ENCODE results near the gene RPS6KC1.
"Not testable (repeated sequence)": the region's sequence is repeated elsewhere in the genome, so short reads cannot be mapped to it uniquely, and the experiment has no call there.

The RPS6KC1 gene

DNA sequence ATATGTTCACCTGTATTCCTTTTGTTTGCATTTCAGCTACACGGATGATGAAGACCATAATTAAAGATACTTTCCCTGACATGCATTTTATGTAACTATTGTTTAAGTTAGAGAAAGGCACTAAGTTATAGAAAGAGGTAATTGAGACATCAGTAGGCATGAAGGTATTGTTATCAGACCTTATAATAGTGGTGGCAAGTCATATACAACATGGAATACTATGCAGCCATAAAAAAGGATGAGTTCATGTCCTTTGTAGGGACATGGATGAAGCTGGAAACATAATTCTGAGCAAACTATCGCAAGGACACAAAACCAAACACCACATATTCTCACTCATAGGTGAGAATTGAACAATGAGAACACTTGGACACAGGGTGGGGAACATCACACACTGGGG lies 109.4 kb downstream of the RPS6KC1 start:
- not testable (repeated sequence) for DNase-seq

DNA sequence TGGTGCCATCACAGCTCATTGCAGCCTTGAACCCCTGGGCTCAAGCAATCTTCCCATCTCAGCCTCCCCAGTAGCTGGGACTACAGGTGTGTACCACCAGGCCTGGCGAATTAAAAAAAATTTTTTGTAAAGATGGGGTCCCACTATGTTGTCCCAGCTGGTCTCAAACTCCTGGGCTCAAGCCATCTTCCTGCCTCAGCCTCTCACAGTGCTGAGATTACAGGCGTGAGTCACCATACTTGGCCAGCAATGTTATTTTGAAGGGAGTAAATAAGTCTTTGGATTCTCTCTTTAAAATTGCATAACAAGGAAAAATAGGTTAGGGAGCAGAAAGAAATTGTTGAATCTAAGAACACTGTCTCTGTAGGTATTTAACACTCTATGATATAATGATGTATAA lies 111.3 kb downstream of the RPS6KC1 start:
- DNase-seq: no peak

DNA sequence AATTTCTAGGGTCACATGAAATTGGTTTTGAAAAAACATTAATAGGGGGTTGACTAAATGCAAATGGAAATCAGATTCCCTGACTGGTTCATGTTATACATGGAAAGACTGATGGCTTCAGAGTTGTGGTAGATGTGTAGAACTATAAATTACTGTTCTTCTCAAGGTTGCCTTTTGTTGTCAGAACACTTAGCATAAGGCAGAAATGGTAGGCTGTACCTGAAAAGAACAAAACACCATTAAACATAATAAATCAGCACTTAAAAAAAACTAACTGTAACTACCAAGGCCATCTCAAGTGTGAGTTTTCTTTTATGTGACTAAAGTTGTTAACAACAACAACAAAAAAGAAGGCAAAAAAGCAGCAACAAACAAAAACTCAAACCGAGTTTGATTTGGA lies 111.8 kb downstream of the RPS6KC1 start:
- DNase-seq: no peak

DNA sequence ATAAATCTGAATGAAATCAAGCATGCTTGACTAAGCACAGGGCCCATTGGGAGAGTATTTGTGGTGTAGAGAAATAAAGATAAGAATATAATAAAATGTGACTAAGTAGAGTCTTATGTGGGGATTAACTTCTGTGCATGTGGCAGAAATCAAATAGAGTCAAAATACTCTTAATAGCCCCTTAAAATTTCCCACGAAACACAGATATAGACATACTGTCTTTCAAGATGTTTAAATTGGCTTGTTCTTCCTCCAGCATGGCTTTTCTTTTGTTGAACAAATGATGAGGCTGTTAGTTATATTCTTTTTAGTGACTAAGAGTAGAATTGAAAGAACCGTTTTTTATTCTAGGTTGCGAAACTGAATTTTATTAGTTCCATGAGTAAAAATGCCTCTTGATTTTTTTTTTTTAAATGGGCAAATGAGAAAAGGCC lies 112.3 kb downstream of the RPS6KC1 start:
- DNase-seq: no peak

DNA sequence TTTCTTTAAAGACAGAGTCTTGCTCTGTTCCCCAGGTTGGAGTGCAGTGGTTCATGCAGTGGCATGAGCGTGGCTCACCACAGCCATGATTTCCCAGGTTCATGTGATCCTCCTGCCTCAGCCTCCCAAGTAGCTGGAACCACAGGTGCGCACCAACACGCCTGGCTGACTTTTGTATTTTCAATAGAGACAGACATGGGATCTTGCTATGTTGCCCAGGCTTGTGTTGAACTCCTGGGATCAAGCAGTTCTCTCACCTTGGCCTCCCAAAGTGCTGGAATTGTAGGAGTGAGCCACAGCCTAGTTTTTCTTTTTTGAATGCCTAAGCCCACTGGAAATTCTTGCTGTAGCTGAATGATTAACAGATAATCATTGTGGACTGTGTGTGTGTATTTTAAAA lies 113.5 kb downstream of the RPS6KC1 start:
- no peak for DNase-seq

DNA sequence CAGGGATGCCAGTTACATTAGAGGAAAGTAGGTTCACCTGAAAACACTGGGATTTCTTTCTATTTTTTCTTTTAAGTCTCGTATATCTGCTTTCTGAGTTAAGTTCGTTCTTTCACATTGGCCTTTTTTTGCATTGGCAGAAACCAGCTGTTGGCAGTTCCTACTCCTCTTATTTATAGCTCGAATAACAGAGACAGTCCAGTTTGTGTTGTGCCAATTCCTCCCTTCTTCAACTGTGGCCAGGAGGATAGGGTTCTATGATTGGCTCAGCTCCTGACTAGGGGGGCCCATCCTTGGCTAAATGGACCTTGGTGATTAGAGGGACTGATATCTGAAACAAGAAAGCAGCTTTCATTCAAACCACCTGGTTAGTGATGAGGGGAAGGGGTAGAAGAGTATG lies 115.8 kb downstream of the RPS6KC1 start:
- DNase-seq: no peak

DNA sequence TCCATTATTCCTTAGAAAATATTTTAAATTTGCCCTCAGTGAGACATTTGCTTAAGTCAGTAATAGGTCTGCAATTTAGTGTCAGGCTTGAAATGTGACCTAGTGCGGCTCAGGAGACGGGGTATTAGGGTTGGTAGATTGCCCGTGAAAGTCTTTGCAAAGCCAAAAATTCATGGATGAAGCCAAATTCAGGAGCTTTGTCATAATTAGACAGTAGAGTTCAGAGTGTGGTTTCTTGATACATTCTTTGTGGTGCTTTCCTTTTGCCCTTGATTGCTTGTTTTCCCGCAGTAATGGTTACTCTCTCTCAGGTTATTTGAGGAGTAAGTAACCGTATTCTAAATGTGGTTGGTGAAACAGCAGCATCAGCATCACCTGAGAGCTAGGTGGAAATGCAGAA lies 120.7 kb downstream of the RPS6KC1 start:
- DNase-seq: no peak

DNA sequence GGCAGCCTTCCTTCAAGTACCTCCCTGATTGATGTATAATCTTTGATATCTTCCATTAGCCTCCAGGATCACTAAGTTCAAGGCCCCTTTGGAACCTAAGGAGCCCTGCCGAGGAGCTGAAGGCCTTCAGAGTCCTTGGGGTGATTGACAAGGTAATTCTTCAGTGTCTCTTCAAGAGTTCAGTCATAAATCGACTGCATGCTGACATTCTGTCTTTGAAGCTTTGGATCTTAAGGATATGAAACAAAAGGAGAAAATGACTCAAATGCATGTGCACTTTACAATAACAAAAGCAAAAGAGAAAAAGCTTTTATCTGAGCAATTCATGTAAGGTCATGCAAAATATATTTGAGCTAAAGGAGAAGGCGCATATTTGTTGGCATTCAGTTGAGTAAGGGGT lies 125.3 kb downstream of the RPS6KC1 start:
- DNase-seq: no peak

DNA sequence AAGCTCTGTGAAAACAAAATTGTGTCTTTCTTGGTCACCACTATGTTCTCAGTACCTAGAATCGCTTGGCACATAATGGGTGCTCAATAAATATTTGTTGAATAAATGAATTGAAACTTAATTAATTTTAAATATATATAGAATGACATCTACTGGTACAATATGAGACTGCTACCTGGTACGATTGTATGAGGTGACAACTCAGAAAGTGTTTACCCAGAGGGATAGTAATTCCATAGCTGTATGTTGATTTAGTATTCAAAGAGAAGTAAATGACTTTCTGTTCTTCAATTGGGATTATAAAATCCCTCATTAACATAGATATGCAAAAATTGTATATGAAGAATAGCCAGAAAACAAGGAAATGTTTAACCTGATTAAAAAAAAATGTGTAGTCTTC lies 128.7 kb downstream of the RPS6KC1 start:
- no peak for DNase-seq

DNA sequence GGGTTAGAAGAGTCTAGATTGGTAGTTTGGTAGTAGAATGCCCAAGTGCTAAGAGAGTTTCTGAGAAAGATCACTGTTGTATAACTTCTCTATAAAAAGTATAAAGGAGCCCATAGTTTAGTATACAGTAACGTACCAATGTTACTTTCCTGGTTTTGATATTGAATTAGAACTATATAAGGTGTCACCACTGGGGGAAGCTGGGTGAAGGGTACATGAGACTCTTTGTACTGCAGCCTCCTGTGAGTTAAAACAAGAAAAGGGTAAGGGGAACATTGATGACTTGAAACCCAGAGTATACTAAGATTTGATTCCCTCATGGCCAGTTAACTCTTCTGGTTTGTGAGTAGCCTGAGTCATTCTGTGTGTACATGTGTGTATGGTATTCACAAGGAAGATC lies 129.8 kb downstream of the RPS6KC1 start:
- no peak for DNase-seq

DNA sequence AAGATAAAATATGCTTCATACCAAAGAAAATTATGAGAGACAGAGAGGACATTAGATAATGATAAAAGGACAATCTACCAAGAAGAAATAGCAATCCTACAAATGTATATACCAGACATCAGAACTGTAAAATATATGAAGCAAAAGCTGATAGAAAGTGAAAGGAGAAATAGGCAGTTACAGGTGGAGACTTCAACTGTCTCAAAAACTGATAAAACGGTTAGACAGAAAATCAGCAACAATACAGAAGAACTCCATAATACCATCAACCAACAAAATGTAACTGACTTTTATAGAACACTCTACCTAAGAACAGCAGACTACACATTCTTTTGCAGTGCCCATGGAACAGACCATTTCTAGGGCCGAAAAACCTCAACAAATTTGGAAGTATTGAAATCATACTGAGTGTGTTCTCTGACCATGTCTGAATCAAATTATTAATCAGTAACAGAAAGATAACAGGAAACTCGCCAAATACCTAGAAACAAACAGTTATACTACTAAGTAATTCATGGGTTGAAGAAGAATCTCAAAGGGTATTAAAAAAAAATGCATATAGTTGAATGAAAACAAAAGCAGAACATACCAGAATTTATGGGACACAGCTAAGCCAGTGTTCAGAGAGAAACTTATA lies 132.1 kb downstream of the RPS6KC1 start:
- no peak for DNase-seq

DNA sequence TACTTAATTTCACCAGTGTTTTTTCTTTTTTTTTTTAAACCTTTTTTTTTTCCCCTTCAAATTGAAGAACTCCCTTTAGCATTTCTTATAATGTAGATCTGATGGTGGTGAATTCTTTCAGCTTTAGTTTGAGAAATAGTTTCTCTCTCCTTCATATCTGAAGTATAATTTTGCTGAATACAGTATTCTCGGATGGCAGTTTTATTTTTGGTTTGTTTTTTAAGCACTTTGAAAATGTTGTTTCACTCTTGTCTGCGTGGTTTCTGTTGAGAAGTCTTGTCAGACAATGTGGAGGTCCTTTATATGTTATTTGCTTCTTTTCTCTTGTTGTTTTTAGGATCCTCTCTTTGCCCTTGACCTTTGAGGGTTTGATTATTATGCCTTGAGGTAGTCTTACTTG lies 135.1 kb downstream of the RPS6KC1 start:
- DNase-seq: no peak

DNA sequence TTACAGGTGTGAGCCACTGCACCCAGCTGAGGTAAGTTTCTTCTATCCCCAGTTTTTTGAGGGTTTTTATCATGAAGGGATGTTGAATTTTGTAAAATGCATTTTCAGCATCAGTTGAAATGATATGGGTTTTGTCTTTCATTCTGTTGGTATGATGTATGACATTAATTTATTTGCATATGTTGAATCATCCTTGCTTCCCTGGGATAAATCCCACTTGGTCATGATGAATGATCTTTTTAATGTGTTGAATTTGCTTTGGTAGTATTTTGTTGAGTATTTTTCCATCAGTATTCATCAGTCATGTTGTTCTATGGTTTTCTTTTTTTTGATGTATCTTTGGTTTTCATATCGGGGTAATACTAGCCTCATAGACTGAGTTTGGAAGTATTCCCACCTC lies 141.0 kb downstream of the RPS6KC1 start:
- DNase-seq: no peak

DNA sequence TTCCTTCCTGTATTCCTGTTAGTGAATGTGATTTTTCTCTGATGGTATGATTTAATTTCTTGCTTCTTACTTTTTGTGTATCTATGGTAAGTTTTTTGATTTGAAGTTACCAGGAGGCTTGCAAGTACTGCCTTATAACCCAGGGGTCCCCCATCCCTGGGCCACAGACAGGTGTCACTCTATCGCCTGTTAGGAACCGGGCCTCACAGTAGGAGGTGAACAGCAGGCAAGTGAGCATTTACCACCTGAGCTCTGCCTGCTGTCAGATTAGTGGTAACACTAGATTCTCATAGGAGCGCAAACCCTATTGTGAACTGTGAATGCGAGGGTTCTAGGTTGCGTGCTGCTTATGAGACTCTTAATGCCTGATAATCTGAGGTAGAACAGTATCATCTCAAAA lies 143.3 kb downstream of the RPS6KC1 start:
- DNase-seq: no peak

DNA sequence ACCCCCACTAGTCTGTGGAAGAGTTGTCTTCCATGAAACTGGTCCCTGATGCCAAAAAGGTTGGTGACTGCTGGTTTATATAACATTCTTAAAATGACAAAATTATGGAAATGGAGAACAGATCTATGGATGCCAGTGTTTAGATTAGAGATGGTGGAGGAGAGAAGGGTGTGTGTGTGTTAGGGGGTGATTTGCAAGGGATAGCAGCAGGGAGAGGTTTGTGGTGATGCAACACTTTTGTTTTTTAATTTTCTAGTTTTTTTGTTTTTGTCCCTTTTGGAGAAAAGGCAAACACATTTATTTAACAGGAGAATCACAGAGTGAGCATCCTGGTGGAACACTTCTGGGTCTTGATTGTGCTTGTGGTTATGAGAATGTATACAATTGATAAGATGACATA lies 143.8 kb downstream of the RPS6KC1 start:
- no peak for DNase-seq

DNA sequence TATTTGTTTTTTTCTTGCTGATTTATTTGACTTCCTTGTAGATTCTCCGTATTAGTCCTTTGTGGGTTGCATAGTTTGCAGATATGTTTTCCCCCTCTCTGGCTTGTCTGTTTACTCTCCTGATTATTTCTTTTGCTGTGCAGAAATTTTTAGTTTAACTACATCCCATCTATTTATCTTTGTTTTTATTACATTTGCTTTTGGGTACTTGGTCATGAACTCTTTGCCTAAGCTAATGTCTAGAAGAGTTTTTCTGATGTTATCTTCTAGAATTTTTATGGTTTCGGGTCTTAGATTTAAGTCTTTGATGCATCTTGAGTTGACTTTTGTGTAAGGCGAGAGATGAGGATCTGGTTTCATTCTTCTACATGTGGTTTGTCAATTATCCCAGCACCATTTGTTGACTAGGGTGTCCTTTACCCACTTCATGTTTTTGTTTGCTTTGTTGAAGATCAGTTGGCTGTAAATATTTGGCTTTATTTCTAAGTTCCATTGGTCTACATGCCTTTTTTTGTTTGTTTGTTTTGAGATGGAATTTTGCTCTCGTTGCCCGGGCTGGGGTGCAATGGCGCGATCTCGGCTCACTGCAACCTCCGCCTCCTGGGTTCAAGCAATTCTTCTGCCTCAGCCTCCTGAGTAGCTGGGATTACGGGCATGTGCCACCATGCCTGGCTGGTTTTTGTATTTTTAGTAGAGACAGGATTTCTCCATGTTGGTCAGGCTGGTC lies 145.4 kb downstream of the RPS6KC1 start:
- DNase-seq: peak; percentile 6

DNA sequence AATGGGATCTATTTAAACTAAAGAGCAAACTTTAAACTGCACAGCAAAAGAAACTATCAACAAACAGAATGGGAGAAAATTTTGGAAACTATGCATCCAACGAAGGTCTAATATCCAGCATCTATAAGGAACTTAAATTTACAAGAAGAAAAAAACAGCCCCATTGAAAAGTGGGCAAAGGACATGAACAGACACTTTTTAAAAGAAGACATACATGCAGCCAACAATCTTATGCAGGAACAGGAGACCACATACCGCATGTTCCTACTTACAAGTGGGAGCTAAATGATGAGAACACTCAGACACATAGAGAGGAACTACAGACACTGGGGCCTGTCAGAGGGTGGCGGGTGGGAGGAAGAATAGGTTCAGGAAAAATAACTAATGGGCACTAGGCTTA lies 149.6 kb downstream of the RPS6KC1 start:
- DNase-seq: no peak

DNA sequence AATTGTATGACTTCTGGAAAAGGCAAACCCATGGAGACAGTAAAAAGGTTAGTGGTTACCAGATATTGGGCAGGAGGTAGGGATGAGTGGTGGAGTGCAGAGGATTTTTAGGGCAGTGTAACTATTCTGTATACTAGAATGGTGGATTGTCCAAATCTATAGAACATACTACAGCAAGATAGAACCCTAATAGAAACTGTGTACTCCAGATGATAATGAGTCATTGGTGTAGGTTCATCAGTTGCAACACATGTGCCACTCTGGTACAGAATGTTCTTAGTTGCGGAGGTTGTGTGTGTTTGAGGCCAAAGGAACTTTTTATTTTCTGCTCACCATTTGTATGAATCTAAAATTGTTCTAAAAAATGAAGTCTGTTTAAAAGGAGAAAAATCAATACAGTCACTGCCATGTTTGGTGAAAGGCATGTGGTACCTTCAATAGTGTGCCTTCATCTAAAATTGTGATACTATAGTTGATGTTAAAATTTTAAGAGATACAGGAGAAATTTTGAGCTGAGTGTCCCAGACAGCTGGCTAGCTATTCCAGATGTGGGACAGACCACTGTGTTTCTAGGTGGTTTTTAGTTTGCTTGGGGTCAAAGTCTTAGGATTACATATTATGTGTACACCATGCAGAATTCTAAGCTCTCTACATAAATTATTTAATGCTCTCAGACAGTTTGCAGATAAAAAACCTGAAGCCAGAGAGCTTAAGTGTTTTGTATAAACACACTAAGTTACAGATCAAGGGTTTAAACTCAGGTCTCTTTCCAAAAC lies 150.5 kb downstream of the RPS6KC1 start:
- DNase-seq: no peak

DNA sequence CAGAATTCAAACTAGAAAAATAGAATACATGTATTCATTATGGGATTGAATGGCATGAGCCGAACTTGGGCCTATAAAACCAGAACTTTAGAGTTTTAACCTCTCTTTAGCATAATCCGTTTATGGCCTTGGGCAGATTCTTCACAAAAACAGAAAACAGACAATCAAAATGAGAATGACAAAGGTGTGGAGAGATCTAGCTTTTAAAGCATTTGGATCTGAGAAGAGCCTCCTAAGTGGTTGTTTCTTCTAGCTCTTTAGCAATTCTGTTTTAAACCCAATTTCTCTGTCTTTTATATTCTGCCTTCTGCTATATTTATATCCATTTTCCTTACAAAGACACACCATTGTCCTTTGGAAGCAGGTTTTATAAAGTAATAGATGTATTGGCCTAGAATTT lies 160.2 kb downstream of the RPS6KC1 start:
- no peak for DNase-seq

DNA sequence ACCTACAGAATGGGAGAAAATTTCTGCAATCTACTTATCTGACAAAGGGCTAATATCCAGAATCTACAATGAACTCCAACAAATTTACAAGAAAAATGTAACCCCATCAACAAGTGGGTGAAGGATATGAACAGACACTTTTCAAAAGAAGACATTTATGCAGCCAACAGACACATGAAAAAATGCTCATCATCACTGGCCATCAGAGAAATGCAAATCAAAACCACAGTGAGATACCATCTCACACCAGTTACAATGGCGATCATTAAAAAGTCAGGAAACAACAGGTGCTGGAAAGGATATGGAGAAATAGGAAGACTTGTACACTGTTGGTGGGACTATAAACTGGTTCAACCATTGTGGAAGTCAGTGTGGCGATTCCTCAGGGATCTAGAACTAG lies 168.0 kb downstream of the RPS6KC1 start:
- DNase-seq: not testable (repeated sequence)

DNA sequence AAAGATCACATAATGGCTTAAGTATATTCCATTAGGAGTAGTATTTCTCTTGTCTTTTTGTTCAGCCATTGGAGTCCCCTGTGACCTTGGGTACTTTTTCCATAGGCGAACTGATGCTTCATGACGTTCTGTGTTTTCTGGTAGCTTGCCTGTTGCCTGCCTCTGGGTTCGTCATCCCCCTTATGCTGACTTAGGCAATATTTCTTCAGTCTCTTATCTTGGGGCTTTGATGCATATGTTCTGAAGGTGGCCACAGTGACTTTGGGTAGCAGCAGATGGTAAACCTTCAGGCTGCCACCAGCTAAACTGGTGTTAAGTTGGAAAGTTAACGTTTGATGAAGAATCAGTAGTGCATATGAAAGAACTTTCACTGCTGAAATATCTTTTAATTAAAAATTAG lies 170.2 kb downstream of the RPS6KC1 start:
- no peak for DNase-seq

DNA sequence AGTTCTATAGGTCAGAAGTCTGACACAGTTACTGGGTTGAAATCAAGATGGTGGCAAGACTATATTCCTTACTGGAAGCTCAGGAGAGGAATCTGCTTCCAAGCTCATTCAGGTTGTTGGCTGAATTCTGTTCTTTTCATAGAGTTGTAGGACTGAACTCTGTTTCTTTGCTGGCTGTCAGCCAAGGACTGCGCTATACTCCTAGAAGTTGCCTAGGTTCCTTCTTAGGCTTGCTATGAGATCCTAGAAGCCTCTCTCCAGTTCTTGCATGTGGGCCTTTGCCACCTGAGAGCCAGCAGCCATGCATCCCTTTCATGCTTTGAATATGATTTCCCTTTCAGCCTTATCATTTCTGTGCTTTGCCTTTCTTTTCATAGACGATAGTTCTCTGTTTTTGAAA lies 176.4 kb downstream of the RPS6KC1 start:
- DNase-seq: no peak

DNA sequence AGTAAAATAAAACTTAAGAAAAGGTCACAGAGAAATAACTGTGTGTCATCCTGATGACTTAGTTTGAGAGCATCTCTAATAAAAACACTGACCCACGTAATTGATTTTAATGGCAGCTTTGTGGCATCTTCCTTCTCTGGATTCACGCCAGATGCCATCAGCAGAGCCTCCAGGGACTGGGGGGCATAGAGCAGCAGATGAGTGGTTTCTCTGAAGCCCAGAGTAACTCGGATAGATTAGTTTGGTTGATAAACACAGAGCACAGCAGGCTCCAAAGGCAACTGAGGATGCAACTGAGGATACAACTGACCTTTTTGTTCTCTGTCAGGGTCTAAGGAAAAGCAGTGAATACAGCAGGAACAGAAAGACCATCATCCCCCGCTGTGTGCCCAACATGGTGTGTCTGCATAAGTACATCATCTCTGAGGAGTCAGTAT lies 180.8 kb downstream of the RPS6KC1 start:
- DNase-seq: no peak

DNA sequence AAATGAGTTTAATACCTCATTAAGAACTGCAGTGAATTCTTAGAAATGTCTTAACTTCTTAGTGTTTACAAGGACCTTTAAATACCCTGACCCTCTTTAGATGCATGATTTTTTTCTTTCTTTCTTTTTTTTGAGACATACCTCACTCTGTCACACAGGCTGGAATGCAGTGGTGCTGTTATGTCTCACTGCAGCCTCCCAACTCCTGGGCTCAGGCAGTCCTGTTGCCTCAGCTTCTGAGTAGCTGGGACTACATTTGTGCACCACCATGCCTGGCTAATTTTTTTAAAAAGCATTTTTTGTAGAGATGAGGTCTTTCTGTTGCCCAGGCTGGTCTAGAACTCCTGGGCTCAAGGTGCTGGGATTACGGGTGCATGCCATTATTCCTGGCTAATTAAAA lies 191.8 kb downstream of the RPS6KC1 start:
- no peak for DNase-seq

Measured in NCI-H510A treated with DMSO at 0.1 percent for 48 hours (cell line).